Endothelial cell of umbilical vein (primary cell): ENCODE measurements around the gene EIF2B1. TPM values are rescaled to one million over a fixed set of nuclear protein-coding genes. Genes with fewer than 3 reads are reported as not detected.

Source experiments
- BruUV-seq: library from RNA; stranded (reverse); fragments of 400-500 nt; replicated peaks from 2 replicates; lab custom pipeline; 2021; lab: Mats Ljungman, UMichigan
- CTCF ChIA-PET: fragments of 300-600, 350-600 bp; sonication (Branson Sonifier 250); formaldehyde crosslinking; loops from one replicate; lab custom pipeline; 2021; ENCODE audit warnings: antibody characterized with exemption, inconsistent platforms; lab: Charles Lee
- POLR2A ChIA-PET: fragments of 300-600, 350-600 bp; sonication (Branson Sonifier 250); formaldehyde crosslinking; loops from one replicate; lab custom pipeline; 2021; ENCODE audit warnings: antibody characterized with exemption, inconsistent platforms; lab: Charles Lee
- DNase-seq: peaks from one replicate; pipeline ENCODE4 v3.0.0-alpha.2; 2011; ENCODE audit warnings: low read depth, low spot score
- FAIRE-seq: peaks from 2 replicates; lab custom pipeline; 2011; peaks lifted over from hg19 to GRCh38; lab: Jason Lieb, UNC
- H2AFZ ChIP-seq: 2 replicates; pipeline ENCODE4 v1.6.0; 2012; ENCODE audit warnings: low read depth, low read length, control low read depth, inconsistent platforms
- H3K27ac ChIP-seq: 2 replicates; pipeline ENCODE4 v1.5.1; 2011; ENCODE audit warnings: low read depth, mild to moderate bottlenecking, control low read depth, low read length, moderate library complexity; ENCODE audit not compliant: insufficient read depth
- H3K27me3 ChIP-seq, 2 experiments: 2 replicates each; pipeline versions ENCODE4 v1.6.0 to v1.6.1; 2011; ENCODE audit warnings: low read length in 2 of 2, mixed read lengths in 1 of 2; ENCODE audit not compliant: control insufficient read depth in 2 of 2, insufficient read depth in 2 of 2
- H3K36me3 ChIP-seq, 2 experiments: 2 replicates in 1 of 2; 3 replicates in 1 of 2; pipeline ENCODE4 v1.5.1; 2011; ENCODE audit warnings: low read length in 2 of 2, mild to moderate bottlenecking in 1 of 2, moderate library complexity in 1 of 2; ENCODE audit not compliant: control insufficient read depth in 2 of 2, insufficient read depth in 2 of 2; ENCODE audit errors: extremely low read depth in 1 of 2
- H3K4me1 ChIP-seq: 3 replicates; pipeline ENCODE4 v1.5.1; 2011; ENCODE audit warnings: mild to moderate bottlenecking, low read length; ENCODE audit not compliant: control insufficient read depth, insufficient read depth; ENCODE audit errors: extremely low read depth
- H3K4me2 ChIP-seq: 2 replicates; pipeline ENCODE4 v1.6.1; 2011; ENCODE audit warnings: low read length, control low read depth, mixed read lengths; ENCODE audit not compliant: insufficient read depth
- H3K4me3 ChIP-seq, 3 experiments: fragments of 200-600 bp in 1 of 3; sonication (generic), shearing (Covaris generic) in 1 of 3; replicated peaks in 1 of 3; 2 replicates each; pipeline ENCODE4 v1.5.1; 2011 to 2016; ENCODE audit warnings: control low read depth in 3 of 3, low read length in 3 of 3, mild to moderate bottlenecking in 2 of 3, inconsistent platforms in 1 of 3, low read depth in 1 of 3, moderate library complexity in 1 of 3; ENCODE audit not compliant: insufficient read depth in 1 of 3
- H3K79me2 ChIP-seq: 2 replicates; pipeline ENCODE4 v1.6.0; 2012; ENCODE audit warnings: low read length, inconsistent platforms; ENCODE audit not compliant: control insufficient read depth, insufficient read depth
- H3K9ac ChIP-seq: replicated peaks from 2 replicates; pipeline ENCODE3; 2011; ENCODE audit warnings: low read length, control low read depth; ENCODE audit not compliant: insufficient read depth; ENCODE audit errors: extremely low read depth
- H3K9me1 ChIP-seq: replicated peaks from 3 replicates; pipeline ENCODE4 v1.6.0; 2011; ENCODE audit warnings: mild to moderate bottlenecking, low read length; ENCODE audit not compliant: control insufficient read depth, insufficient read depth; ENCODE audit errors: extremely low read depth
- H3K9me3 ChIP-seq: replicated peaks from 2 replicates; pipeline ENCODE4 v1.5.1; 2012; ENCODE audit warnings: low read length, inconsistent platforms; ENCODE audit not compliant: control insufficient read depth, insufficient read depth
- H4K20me1 ChIP-seq: replicated peaks from 2 replicates; pipeline ENCODE3; 2011; ENCODE audit warnings: mild to moderate bottlenecking, low read length; ENCODE audit not compliant: control insufficient read depth, insufficient read depth; ENCODE audit errors: extremely low read depth
- CTCF ChIP-seq, 2 donors: IDR thresholded peaks; 1 replicate in 1 of 2; 2 replicates in 1 of 2; pipeline ENCODE4 v1.5.1; 2011; ENCODE audit warnings: low read length in 2 of 2, mild to moderate bottlenecking in 2 of 2, moderate library complexity in 2 of 2, control low read depth in 1 of 2, inconsistent platforms in 1 of 2, low read depth in 1 of 2; ENCODE audit not compliant: insufficient read depth in 1 of 2; ENCODE audit errors: extremely low read depth in 1 of 2
- EZH2 ChIP-seq: IDR thresholded peaks from 2 replicates; pipeline ENCODE4 v1.6.1; 2012; ENCODE audit warnings: borderline replicate concordance, low read depth, mild to moderate bottlenecking, moderate library complexity, low read length, inconsistent platforms; ENCODE audit not compliant: severe bottlenecking
- FOS ChIP-seq: IDR thresholded peaks from 2 replicates; pipeline ENCODE4 v1.6.1; 2011; ENCODE audit warnings: mild to moderate bottlenecking, low read length, moderate library complexity, borderline replicate concordance; ENCODE audit not compliant: insufficient read depth
- GATA2 ChIP-seq: IDR thresholded peaks from 2 replicates; pipeline ENCODE4 v1.7.0; 2011; ENCODE audit warnings: low read depth, mild to moderate bottlenecking, moderate library complexity, mixed read lengths, low read length; ENCODE audit not compliant: insufficient read length, insufficient read depth
- JUN ChIP-seq: IDR thresholded peaks from 2 replicates; pipeline ENCODE4 v1.6.1; 2011; ENCODE audit warnings: borderline replicate concordance, low read depth; ENCODE audit not compliant: insufficient read length, insufficient read depth
- MAX ChIP-seq: IDR thresholded peaks from 2 replicates; pipeline ENCODE4 v1.6.1; 2011; ENCODE audit not compliant: insufficient read depth, insufficient read length
- MYC ChIP-seq: IDR thresholded peaks from one replicate; pipeline ENCODE4 v1.6.1; 2011; ENCODE audit warnings: mild to moderate bottlenecking, low read depth, low read length
- POLR2A ChIP-seq: IDR thresholded peaks from 2 replicates; pipeline ENCODE4 v1.6.1; 2012; ENCODE audit warnings: low read depth, mild to moderate bottlenecking, control low read depth, low read length
- POLR2AphosphoS5 ChIP-seq: IDR thresholded peaks from 2 replicates; pipeline ENCODE4 v1.6.1; 2012; ENCODE audit warnings: low read depth, mild to moderate bottlenecking, control low read depth, low read length, moderate library complexity; ENCODE audit not compliant: insufficient read depth
- dilution Hi-C: fragments of 300-500 bp; cut with MboI; formaldehyde crosslinking; loops from one replicate; pipeline ENCODE4 v1.15.0; 2019; ENCODE audit warnings: low sequenced_read_pairs; ENCODE audit not compliant: extremely low pct_ligation_motif_present
- intact Hi-C: fragments of 100-400 bp; cut with micrococcal nuclease; formaldehyde crosslinking; loops from one replicate; pipeline ENCODE4 v1.10.0; 2022
- polyA plus RNA-seq, 4 experiments: library from polyadenylated mRNA; depleted of rRNA in 3 of 4; stranded (reverse) in 3 of 4; unstranded in 1 of 4; fragments of >200 nt; gene quantifications; 2 replicates each; pipeline versions ENCODE4 v1.2.1 to v1.2.3, GENCODE V29; 2011 to 2012; ENCODE audit warnings: missing spikeins in 1 of 4
- total RNA-seq: library from RNA; stranded (reverse); gene quantifications from 2 replicates; pipeline ENCODE4 v1.2.3, GENCODE V29; 2021

EIF2B1 gene
- total and polyA plus RNA-seq, 2 donors (not counting 3 experiments of a cell fraction or from before 2014, with no cell fraction given), result 32.6 to 61.8 TPM

- ChIA-PET CTCF (no interaction called here), POLR2A (no interaction called here)
- H3K9me3 ChIP-seq, result no peaks in the 10 kb centered on the region
- FAIRE-seq (no peak), DNase-seq (no peak)
- no peaks in the 10 kb centered on the region for H4K20me1 ChIP-seq
- dilution Hi-C loops, result no loop called here
- H3K4me2 ChIP-seq, result peak overlapping the region; percentile 71
- H3K9ac ChIP-seq, result peak overlapping the region; percentile 98
- peak overlapping the region; percentile 74 for H3K27ac ChIP-seq
- TF ChIP-seq POLR2A, result no peak
- no peak for TF ChIP-seq EZH2
- TF ChIP-seq POLR2AphosphoS5, result no peak
- no peaks in the 10 kb centered on the region for H3K27me3 ChIP-seq
- peaks cover 5 to 6% of the 10 kb centered on the region in 2 experiments for H3K36me3 ChIP-seq
- H3K4me1 ChIP-seq, result peaks cover 11% of the 10 kb centered on the region
- H3K9me1 ChIP-seq, result no peaks in the 10 kb centered on the region
- BruUV-seq, result no TSS peak
- peaks cover 22% of the 10 kb centered on the region for H3K79me2 ChIP-seq
- peak overlapping the region; percentile 92 to 97 (median 96) for H3K4me3 ChIP-seq
- peak overlapping the region; percentile 85 for H2AFZ ChIP-seq
- intact Hi-C loops, result loop anchor here (5.0 kb wide), 1 partner anchor 338 kb away; the partner anchor contains the start of genes CCDC92 and ZNF664
Measured at GRCh38 chr12:123634142-123634561, 666 bp upstream of the EIF2B1 start.

GRCh38 chr12:123621619-123622530, 11.6 kb downstream of the EIF2B1 start:
- H3K4me1 ChIP-seq, result no peaks in the 10 kb centered on the region
- H3K79me2 ChIP-seq, result peaks cover 2% of the 10 kb centered on the region
- H3K27ac ChIP-seq, result no peak overlapping the region
- H3K9ac ChIP-seq, result no peak overlapping the region
- H3K4me3 ChIP-seq, result no peak overlapping the region
- no peaks in the 10 kb centered on the region for H3K9me3 ChIP-seq
- POLR2A ChIA-PET, result no interaction called here
- no peak for TF ChIP-seq CTCF (IDR thresholded peaks at IDR 0.05; ENCODE audit: extremely low read depth in 1 of 2, insufficient read depth in 1 of 2, low read depth in 1 of 2, low read length in 2 of 2)
- TF ChIP-seq FOS, result no peak
- no peak for TF ChIP-seq EZH2
- no peak for TF ChIP-seq POLR2A
- no peak for TF ChIP-seq JUN
- TF ChIP-seq MYC, result no peak
- TF ChIP-seq MAX, result no peak
- TF ChIP-seq GATA2, result no peak
- no peak for TF ChIP-seq POLR2AphosphoS5
- BruUV-seq, result no TSS peak
- intact Hi-C loops (no loop called here), dilution Hi-C loops (loop anchor here (10.0 to 25.0 kb wide), 2 partner anchors 227 to 335 kb away; no protein-coding TSS in a partner anchor)
- no peaks in the 10 kb centered on the region for H4K20me1 ChIP-seq
- DNase-seq (no peak), FAIRE-seq (no peak)
- no peak overlapping the region for H2AFZ ChIP-seq
- no peaks in the 10 kb centered on the region for H3K9me1 ChIP-seq
- H3K27me3 ChIP-seq, result no peaks in the 10 kb centered on the region
- H3K4me2 ChIP-seq, result no peak overlapping the region
- peaks cover 33 to 35% of the 10 kb centered on the region in 2 experiments for H3K36me3 ChIP-seq
- CTCF ChIA-PET, result no interaction called here
